ENCODE data around the gene OLFM2. TPM values are rescaled to one million over a fixed set of nuclear protein-coding genes. Genes with fewer than 3 reads are reported as not detected.

The OLFM2 gene

DNA sequence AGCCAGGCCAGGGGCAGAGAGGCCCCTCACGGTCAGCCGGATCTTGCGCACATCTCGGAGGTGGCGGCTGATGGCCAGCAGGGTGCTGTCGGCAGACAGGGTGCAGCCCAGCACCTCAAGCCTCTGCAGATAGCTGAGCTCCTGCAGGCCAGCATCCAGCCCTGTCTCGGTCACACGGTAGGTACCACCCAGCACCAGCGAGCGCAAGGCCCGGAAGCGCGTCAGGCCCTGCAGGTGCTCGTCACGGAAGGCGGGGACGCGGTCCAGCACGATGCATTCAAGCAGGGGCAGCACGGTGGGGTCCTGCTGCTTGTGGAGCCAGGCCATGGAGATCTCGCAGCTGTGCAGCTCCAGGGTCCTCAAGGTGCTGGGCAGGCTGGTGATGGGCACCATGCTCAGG, 125.2 kb downstream of the OLFM2 start:
- Histone ChIP-seq H3K4me3 (ENCODE audit: low read length) (no peak overlapping the region), H3K4me1 (ENCODE audit: control insufficient read depth, insufficient read depth, low read length) (no peaks in the 10 kb centered on the region), H3K36me3 (ENCODE audit: insufficient read depth, low read length) (peaks cover 37% of the 10 kb centered on the region), H3K27me3 (ENCODE audit: control insufficient read depth, insufficient read depth, low read length) (no peaks in the 10 kb centered on the region), H3K9ac (ENCODE audit: low read depth, low read length) (no peak overlapping the region), H3K4me2 (ENCODE audit: low read length) (no peak overlapping the region), H3K9me3 (replicated peaks; ENCODE audit: low read length) (no peaks in the 10 kb centered on the region)

- H3K4me3 ChIP-seq (ENCODE audit: low read length) = no peak overlapping the region
- no peak overlapping the region for H3K4me2 ChIP-seq (ENCODE audit: low read length)
- H3K4me1 ChIP-seq (ENCODE audit: control insufficient read depth, insufficient read depth, low read length) = no peaks in the 10 kb centered on the region
- peaks cover 45% of the 10 kb centered on the region for H3K36me3 ChIP-seq (ENCODE audit: insufficient read depth, low read length)
- no peak overlapping the region for H3K9ac ChIP-seq (ENCODE audit: low read depth, low read length)
- H3K27me3 ChIP-seq (ENCODE audit: control insufficient read depth, insufficient read depth, low read length) = no peaks in the 10 kb centered on the region
- no peaks in the 10 kb centered on the region for H3K9me3 ChIP-seq (replicated peaks; ENCODE audit: low read length)
These were observed 127.2 kb downstream of the OLFM2 start for GRCh38 chr19:9808855-9809824.

DNA sequence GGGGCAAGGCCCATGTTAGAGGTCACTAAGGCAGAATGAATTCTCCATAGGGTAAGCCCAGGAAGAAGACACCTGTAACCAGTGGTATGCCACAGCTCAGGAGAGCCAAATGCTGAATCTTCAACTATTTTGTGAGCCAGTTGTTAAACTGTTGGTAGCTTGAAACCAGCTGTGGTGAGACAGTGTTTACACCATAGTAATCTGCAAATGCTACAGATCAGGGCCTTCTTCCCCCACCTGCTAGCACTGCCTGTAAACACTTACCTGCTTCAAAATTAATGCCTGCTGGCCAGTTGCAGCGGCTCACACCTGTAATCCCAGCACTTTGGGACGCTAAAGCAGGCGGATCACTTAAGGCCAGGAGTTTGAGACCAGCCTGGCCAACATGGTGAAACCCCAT, 129.5 kb downstream of the OLFM2 start:
- Histone ChIP-seq H3K9ac (ENCODE audit: low read depth, low read length) (no peak overlapping the region), H3K4me3 (ENCODE audit: low read length) (no peak overlapping the region), H3K4me1 (ENCODE audit: control insufficient read depth, insufficient read depth, low read length) (no peaks in the 10 kb centered on the region), H3K36me3 (ENCODE audit: insufficient read depth, low read length) (peaks cover 48% of the 10 kb centered on the region), H3K27me3 (ENCODE audit: control insufficient read depth, insufficient read depth, low read length) (no peaks in the 10 kb centered on the region), H3K4me2 (ENCODE audit: low read length) (no peak overlapping the region), H3K9me3 (replicated peaks; ENCODE audit: low read length) (no peaks in the 10 kb centered on the region)

Small RNA genes lying within 50 kb of the gene (small RNA-seq; reads per million reads assigned to genes)
- gene RF00156 = not detected
